EL (cell line): ENCODE results near the gene SEPTIN10.

ENCODE experiments used
- DNase-seq: peaks from one replicate; pipeline ENCODE4 v3.0.0-alpha.2; 2016

SEPTIN10 gene

DNA sequence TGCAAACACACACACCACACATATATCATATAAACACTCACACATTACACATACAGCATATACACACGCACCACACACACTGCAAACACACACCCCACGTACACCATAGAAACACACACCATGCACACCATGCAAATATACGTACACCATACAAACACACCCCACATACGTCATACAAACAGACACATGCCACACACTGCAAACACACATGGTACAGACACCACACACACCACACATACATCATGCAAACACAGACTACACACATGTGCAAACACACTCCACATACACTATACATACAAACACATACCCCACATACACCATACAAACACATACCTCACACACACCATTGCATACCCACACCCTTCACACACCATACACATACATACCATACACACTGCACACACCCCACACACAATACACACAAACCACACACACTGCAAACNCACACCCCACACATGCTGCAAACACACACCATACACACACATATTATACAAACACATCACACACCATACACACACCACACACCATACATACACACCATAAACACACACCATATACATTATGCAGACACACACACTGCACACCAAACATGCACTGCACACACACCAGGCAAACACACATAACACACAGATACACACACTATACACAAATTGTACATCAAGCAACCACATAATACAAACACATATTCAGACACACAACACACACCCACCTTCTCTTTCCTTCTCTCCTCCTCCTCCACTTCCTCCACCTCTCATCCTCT, 120.4 kb downstream of the SEPTIN10 start:
- no peak for DNase-seq
